Right kidney (tissue), 1 donor: ENCODE data around the gene AAR2.

Experiments used
- DNase-seq: peaks from one replicate; pipeline ENCODE4 v3.0.0-alpha.2; 2016

AAR2 gene

GRCh38 chr20:36260316-36260715 is 24.0 kb downstream of the AAR2 start:
- no peak for DNase-seq

GRCh38 chr20:36261389-36262105 is 25.3 kb downstream of the AAR2 start:
- DNase-seq = no peak

DNA sequence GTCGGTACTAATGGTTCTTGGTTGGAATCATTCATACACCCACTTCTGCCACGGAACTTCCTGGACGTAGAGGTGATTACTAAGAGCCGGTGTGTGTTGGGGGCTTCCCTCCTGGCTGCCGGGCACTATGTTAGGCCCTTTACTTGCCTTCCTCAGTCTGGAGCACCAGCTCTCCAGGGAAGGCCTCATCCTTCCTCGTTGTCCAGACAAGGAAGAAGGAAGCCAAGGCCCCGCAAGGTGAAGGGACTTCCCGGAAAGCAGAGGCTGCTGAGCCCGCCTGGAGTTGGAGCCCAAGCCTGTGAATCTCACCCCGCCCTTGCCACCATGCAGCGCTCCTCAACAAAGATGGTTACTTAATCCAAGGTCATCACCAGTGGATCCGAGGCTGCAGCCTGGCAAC is 26.2 kb downstream of the AAR2 start:
- DNase-seq = no peak

GRCh38 chr20:36264426-36265246 is 28.4 kb downstream of the AAR2 start:
- DNase-seq = no peak

GRCh38 chr20:36266189-36266588 is 29.9 kb downstream of the AAR2 start:
- DNase-seq = no peak

DNA sequence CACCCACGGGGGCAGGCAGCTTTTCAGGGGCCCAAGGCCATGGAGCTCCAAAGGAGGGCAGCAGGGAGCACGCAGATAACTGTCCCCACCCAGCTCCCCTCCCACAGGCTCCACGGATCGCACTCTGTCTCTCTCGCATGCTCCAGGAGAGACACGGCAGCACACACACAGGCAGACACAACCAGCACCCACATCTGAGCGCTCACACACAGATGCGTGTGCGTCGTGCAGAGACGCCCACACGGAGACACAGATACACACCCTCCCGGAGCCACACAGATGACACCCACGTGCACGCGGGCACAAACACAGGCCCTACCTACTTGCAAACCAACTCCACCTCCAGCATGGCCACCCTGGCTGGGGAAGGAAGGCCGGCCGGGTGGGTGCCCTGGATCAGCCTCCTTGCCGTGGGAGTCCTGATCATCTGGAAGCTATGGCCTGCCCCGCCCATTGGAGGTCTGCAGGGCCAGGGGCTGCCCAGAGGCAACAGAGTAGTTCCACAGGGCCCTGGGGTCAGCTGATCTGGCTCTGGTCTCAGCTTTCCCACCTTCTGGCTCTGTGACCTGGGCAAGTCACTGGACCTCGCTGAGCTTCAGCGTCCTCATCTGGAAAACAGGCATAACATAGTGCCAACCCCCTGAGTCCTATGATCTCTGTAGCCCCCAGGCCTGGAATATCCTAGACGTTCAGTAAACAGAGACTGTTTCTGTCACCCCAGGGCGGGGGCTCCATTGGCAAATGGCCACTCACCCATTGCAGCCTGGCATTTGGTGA is 31.5 kb downstream of the AAR2 start:
- DNase-seq = no peak

- DNase-seq = no peak
Measured at GRCh38 chr20:36268440-36269342, 32.4 kb downstream of the AAR2 start.

- DNase-seq = no peak
Measured at GRCh38 chr20:36269507-36269906, 33.2 kb downstream of the AAR2 start.

DNA sequence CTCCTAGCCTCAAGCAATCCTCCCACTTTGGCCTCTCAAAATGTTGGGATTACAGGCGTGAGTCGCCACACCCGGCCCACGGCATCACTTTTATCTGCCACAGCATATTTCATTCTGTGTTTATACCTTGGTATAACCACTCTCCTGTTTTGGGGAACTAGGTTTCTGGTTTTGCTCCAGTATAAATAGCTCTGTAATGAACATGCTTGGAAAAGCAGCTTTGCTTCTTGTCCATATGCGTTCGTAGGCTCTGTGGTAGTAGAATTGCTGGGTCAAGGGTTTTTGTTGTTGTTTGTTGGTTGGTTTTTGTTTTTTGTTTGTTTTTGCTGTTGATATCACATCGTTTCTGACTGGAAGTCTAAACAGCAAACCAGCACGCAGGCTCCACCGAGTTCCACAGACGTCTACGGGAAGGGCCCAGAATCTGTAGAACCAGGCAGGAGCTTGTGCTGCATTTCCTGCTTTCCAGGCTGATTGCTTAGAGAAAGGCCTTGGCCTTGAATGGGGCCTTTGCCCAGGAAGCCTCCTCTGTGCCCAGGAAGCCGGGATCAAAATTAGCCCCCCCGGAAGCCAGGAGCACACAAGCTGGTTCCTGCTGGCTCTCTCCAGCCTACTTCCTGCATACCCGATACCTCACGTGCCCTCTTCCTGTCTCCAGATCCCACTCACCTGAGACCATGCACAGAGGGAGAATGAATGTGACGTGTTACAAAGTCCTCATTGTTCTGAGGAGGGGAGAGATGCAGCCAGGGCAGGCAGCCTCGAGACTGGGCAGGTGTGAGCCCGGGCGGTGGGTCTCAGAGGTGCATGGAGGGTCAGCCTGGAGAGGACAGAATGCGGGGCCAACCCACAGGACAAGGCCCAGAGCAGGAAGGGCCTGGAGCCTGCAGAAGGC is 34.7 kb downstream of the AAR2 start:
- no peak for DNase-seq

DNA sequence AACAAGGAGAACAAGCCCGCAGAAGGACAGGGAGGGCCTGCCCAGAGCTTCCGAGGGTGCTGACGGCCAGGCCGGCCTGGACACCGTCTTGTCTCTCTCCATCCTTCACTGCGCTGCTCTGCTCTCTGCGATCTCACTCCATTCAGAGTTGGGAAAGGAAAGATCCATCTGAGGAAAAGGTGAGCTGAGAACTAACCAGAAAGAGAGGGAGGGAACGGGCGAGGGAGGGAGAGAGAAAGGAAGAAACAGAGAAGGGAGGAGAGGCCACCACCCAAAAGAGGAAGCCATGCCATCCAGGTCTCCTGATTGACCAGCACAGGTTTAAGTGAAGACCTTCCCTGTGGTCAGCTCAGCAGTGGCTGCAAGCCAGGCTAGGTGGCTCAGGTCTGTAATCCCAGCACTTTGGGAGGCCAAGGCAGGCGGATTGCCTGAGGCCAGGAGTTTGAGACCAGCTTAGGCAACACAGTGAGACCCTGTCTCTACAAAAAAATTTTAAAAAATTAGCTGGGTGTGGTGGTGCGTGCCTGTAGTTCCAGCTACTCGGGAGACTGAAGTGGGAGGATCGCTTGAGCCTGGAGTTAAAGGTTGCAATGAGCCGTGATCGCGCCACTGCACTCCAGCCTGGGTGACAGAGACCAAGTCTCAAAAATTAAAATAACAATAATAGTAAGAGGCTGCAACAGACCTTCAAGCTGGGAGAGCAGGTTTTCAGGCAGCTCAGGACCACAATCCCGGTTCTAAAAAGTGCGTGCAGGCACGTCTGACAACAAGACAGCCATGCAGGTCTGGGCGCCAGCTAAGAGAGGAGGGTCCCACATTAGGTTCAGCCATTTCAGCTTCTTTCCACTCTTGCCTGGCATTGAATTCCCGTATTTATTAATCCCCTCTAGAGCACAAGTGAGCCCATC is 35.6 kb downstream of the AAR2 start:
- no peak for DNase-seq

DNA sequence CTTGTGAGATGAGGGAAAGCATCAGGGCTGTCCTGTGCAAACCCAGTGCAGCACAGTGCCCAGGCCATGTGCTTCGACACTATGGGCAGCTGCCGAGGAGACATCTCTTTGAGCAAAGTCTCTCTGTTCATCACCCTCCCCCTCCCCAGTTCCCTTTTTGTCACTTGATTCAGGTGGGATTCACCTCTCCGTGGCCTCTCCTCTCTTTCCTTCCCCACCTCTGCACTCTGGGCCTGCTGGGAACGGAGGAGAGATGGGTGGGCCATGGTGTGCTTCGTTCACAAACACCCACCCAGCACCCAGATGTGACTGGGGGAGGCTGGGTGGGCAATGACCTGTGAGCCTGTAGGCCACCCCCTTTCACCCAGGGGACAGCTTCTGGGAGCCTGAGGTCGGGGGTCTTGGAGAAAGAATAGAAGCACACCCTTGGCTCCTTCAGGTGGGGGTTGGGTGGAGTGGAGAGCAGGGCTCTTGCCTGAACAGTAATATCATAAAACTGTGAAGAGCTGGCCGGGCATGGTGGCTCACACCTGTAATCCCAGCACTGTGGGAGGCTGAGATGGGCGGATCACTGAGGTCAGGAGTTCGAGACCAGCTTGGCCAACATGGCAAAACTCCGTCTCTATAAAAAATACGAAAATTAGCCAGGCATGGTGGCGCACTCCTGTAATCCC is 36.4 kb downstream of the AAR2 start:
- DNase-seq = no peak

GRCh38 chr20:36273414-36274180 is 37.3 kb downstream of the AAR2 start:
- DNase-seq = no peak

DNA sequence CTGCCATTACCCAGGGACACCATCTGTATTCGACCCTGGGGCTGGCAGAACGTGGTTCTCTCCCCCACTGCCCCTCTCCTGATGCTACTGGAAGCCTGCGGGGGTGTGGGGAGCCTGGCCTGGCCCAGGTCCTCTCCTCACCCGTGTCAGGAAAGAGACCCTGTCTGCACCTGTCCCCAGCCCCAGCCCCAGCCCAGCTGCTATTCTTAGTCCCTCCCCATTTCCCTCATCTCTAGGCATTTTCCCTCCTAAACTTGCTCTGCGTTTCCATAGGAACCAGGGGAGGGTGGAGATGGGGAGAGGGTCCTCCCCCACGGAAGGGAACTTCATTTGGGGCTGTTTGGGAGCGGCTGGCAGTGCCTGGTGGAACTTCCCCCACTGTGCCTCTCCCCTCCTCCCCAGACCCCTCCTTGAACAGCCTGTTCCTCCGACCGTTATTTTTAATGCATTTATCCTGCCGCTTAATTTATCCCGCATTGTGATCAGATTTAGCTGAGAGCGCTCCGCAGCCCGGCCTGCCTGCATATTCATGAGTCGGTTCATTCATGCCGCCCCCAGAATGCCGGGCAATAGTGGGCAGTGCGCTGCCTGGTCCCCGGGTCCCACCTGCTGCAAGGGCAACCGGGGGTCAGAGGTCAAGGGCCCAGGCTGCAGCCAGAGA is 38.0 kb downstream of the AAR2 start:
- DNase-seq = no peak

DNA sequence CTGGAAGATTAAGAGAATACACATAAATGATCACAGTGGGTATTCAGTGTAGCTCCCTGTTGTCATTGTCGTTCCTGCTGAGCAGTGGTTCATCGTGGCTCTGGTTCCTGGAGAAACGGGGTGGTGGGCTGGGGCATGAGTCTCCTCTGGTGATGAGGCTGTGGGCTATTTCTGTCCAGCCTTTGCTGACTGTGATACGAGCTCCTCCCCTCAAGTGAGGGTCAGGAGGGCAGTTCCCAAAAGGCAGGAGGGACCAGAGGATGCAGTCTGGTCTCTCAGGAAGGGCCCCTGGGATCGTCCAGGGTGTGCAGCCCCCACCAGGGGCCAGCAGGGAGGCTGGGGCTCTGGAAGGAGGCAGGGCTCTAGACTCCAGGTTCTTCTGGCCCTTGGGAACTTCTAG is 38.7 kb downstream of the AAR2 start:
- DNase-seq = no peak

DNA sequence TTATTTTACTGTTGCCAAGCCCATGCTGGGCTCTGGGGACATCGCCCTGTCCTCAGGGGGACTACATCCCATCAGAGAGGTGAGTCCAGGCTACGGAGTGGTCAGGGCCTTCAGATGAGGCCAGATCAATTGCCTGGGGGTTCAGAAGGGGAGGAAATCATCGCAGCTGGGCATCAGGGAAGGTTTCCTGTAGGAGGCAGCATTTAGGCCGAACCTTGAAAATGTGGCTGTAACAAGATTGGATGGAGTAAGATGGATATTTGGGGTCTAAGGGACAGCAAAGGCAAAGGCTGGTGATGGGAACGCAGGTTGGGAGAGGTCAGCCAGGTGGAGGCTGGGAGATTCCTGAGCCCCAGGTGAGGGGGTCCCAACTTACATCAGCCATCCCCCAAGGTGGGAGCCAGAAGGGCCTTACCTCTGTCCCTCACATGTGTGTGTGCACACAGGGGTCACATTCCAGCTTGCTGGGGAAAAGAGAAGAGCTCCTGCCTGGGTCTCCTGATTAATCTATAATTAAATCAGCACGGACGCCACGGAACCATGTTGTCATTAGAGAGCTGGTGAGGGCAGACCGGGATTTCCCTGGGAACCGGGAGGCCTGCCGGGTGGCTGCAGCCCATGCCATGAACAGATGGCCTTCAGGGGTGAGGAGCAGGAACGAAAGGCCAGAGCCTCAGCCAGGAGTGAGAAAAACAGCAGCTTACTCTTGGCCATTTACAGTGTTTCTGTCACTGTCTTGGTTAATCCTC is 39.3 kb downstream of the AAR2 start:
- DNase-seq = no peak

GRCh38 chr20:36277546-36277945 is 41.3 kb downstream of the AAR2 start:
- DNase-seq = no peak

- no peak for DNase-seq
Measured at GRCh38 chr20:36279362-36279761, 43.1 kb downstream of the AAR2 start.
